Activated CD4-positive, alpha-beta T cell treated with anti-CD3 and anti-CD28 coated beads, Interleukin-2, amount 10 ng/mL, durations not matched to agents 7 days and 5 days (primary cell): ENCODE data around the gene ADH1A. TPM values are rescaled to one million over a fixed set of nuclear protein-coding genes. Genes with fewer than 3 reads are reported as not detected.
"Not testable (repeated sequence)": the region's sequence is repeated elsewhere in the genome, so short reads cannot be mapped to it uniquely, and the experiment has no call there.

ENCODE experiments used
- CTCF ChIA-PET: fragments of 350-600 bp; sonication (Branson Sonifier 250); formaldehyde crosslinking; loops from one replicate; lab custom pipeline; 2021; ENCODE audit warnings: antibody characterized with exemption; lab: Charles Lee
- POLR2A ChIA-PET: fragments of 350-600 bp; sonication (Branson Sonifier 250); formaldehyde crosslinking; loops from one replicate; lab custom pipeline; 2021; ENCODE audit warnings: antibody characterized with exemption; lab: Charles Lee
- DNase-seq: peaks from one replicate; pipeline ENCODE4 v3.0.0-alpha.2; 2020
- H3K27ac Mint-ChIP-seq: one replicate; pipeline ENCODE4 v1.8.0; 2021; ENCODE audit warnings: mild to moderate bottlenecking, moderate library complexity, mixed read lengths
- H3K27me3 Mint-ChIP-seq: one replicate; pipeline ENCODE4 v1.8.0; 2021; ENCODE audit warnings: mixed read lengths
- H3K36me3 Mint-ChIP-seq: one replicate; pipeline ENCODE4 v1.8.0; 2021; ENCODE audit warnings: low read depth, mixed read lengths
- H3K4me1 Mint-ChIP-seq: one replicate; pipeline ENCODE4 v1.8.0; 2021; ENCODE audit warnings: mixed read lengths
- H3K4me3 Mint-ChIP-seq: one replicate; pipeline ENCODE4 v1.8.0; 2021; ENCODE audit warnings: mild to moderate bottlenecking, moderate library complexity, mixed read lengths
- H3K9me3 Mint-ChIP-seq: one replicate; pipeline ENCODE4 v1.8.0; 2021; ENCODE audit warnings: mixed read lengths
- total RNA-seq, 2 experiments: library from RNA; stranded (reverse); gene quantifications; one replicate each; pipeline ENCODE4 v1.2.3, GENCODE V29; 2021

Gene ADH1A
- total RNA-seq, 2 experiments from 2014 or later: not detected

DNA sequence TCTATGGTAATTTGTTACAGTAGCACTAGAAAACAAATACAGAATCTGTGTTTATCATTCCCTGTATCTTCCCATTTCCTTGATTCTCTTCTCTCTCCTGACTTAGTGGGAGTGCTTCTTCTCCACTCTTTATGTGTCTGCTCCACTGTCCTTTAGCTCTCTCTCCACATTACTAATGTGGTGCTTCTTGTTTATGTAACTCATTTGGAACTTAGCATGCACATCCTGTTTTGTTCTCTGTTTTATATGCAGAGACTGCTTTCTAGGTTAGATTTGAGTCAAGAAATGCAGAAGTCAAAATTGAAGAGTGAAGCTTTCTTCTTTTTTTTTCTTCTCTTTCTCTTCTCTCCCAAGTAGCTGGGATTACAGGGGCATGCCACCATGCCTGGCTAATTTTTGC is 25.9 kb downstream of the ADH1A start:
- POLR2A ChIA-PET: interaction anchor here (0.7 kb wide), 1 partner anchor 607 kb away, joined by 9 read pairs; no protein-coding TSS in a partner anchor
- H3K4me1 Mint-ChIP-seq: no peaks in the 10 kb centered on the region
- peaks cover 2% of the 10 kb centered on the region for H3K27me3 Mint-ChIP-seq
- DNase-seq: no peak
- no peaks in the 10 kb centered on the region for H3K9me3 Mint-ChIP-seq
- no peak overlapping the region for H3K4me3 Mint-ChIP-seq
- CTCF ChIA-PET: no interaction called here
- no peaks in the 10 kb centered on the region for H3K36me3 Mint-ChIP-seq
- H3K27ac Mint-ChIP-seq: no peak overlapping the region

DNA sequence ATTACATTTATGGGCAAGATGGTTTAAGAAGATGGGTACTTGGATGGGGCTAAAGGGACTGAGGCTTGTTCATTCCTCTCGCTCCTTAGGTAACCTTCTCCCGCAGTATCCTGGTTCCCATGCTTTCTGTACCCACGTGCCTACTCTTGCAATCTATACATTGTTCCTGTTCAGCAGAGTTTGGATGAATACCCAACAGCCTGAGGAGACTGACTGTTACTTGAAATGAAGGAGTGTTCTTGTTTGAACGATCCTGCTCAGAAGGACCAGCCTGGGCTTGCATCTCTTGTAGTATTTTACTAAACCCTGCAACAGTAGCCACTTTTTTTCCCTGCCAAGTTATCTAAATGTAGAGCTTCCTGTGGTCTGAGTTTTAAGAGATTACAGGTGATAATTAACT is 38.0 kb downstream of the ADH1A start:
- Mint-ChIP-seq H3K27ac (no peak overlapping the region), H3K27me3 (no peaks in the 10 kb centered on the region), H3K4me1 (no peaks in the 10 kb centered on the region), H3K9me3 (peaks cover 3% of the 10 kb centered on the region), H3K36me3 (no peaks in the 10 kb centered on the region), H3K4me3 (no peak overlapping the region)
- CTCF ChIA-PET: no interaction called here
- no peak for DNase-seq
- POLR2A ChIA-PET: no interaction called here

DNA sequence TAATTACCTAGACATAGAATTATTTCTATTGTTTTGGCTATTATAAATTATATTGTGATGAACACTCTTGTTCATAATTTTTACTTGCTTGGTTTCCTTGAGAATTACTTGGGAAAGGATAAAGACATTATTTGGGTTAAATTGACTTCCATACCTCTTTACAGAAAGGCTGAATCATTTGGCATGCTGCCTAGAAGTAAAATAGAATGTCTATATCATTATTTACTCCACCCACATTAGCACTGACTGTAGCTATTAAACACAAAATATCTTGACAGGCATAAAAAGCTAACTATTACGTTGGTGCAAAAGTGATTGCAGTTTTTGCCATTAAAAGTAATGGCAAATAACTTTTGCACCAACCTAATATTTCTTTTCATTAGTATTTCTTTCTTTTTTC is 42.1 kb downstream of the ADH1A start:
- POLR2A ChIA-PET: no interaction called here
- Mint-ChIP-seq H3K9me3 (peaks cover 5% of the 10 kb centered on the region), H3K27me3 (no peaks in the 10 kb centered on the region), H3K36me3 (no peaks in the 10 kb centered on the region), H3K4me1 (no peaks in the 10 kb centered on the region), H3K4me3 (no peak overlapping the region), H3K27ac (no peak overlapping the region)
- DNase-seq: no peak
- CTCF ChIA-PET: no interaction called here

DNA sequence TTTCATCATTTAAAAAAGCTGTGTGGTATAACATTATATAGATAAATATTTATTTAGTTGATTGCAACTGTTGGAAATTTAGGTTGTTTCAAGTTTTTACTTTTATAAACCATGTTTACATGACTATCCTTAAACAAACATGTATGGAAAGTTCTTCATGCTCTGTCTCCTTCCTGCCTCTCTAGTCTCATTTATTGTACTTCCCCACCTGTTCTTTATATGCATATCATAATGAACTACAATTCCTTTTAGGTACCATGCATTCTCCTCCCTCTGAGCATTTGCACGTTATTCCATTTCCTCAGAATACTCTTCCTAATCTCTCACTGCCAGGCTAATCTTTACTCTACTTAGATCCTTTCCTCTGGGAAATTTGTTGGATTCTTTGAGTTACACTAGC is 54.8 kb downstream of the ADH1A start:
- H3K36me3 Mint-ChIP-seq: no peaks in the 10 kb centered on the region
- no peaks in the 10 kb centered on the region for H3K4me1 Mint-ChIP-seq
- DNase-seq: no peak
- ChIA-PET CTCF (no interaction called here), POLR2A (no interaction called here)
- no peak overlapping the region for H3K27ac Mint-ChIP-seq
- H3K27me3 Mint-ChIP-seq: no peaks in the 10 kb centered on the region
- H3K9me3 Mint-ChIP-seq: no peaks in the 10 kb centered on the region
- no peak overlapping the region for H3K4me3 Mint-ChIP-seq

DNA sequence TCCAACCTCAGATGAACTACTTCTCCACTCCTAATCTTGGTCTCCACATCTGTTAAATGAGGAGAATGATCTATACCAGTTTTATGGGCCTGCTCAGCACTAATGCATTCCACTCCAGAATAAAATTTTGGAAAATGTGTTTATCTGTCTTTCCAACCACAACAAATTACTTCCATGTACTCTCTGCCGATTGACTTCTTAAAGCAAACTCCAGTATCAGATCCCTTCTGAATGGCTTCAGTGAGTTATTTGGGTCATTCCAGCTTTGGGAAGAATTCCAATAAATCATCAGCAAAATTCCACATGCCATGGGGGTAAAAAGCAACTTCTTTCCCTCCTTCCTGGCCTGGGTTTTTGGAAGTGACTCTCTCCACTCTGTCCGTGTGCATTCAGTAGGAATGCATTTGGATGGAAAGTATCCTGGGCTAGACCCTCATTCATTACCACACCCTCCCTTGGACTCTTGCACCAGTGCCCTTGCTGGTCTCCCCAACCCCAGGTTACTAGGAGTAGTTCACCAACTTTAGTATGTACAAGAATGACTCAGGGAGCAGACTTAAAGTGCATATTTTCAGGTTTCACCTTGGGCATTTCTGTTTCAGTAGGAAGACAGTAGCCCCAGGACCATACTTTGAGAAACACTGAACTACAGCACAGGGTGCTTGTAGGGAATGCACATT is 56.3 kb downstream of the ADH1A start:
- H3K4me3 Mint-ChIP-seq: no peak overlapping the region
- DNase-seq: no peak
- POLR2A ChIA-PET: no interaction called here
- H3K4me1 Mint-ChIP-seq: no peaks in the 10 kb centered on the region
- H3K36me3 Mint-ChIP-seq: no peaks in the 10 kb centered on the region
- H3K9me3 Mint-ChIP-seq: no peaks in the 10 kb centered on the region
- no peaks in the 10 kb centered on the region for H3K27me3 Mint-ChIP-seq
- CTCF ChIA-PET: no interaction called here
- H3K27ac Mint-ChIP-seq: no peak overlapping the region

DNA sequence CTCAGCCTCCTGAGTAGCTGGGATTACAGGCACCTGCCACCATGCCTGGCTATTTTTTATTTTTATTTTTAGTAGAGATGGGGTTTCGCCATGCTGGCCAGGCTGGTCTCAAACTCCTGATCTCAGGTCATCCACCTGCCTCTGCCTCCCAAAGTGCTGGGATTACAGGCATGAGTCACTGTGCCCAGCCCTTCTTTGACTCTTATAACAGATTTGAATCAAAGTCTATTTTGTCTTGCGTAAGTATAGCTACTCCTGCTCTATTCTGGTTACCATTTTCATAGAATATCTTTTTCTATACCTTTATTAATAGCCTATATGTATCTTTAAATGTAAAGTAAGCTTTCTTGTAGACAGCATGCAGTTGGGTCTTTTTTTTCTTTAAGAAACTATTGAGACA is 57.4 kb downstream of the ADH1A start:
- H3K36me3 Mint-ChIP-seq, CTCF ChIA-PET, H3K9me3 Mint-ChIP-seq, DNase-seq, H3K4me1 Mint-ChIP-seq, H3K27me3 Mint-ChIP-seq, H3K4me3 Mint-ChIP-seq, POLR2A ChIA-PET, H3K27ac Mint-ChIP-seq: not testable (repeated sequence)

DNA sequence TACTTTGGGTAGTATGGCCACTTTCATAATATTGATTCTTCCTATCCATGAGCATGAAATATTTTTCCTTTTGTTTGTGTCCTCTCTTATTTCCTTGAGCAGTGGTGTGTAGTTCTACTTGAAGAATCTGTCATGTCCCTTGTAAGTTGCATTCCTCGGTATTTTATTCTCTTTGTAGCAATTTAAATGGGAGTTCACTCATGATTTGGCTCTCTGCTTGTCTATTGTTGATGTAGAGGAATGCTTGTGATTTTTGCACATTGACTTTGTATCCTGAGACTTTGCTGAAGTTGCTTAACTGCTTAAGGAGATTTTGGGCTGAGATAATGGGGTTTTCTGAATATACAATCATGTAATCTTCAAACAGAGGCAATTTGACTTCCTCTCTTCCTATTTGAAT is 62.1 kb downstream of the ADH1A start:
- DNase-seq, POLR2A ChIA-PET, H3K27me3 Mint-ChIP-seq, H3K4me3 Mint-ChIP-seq, H3K27ac Mint-ChIP-seq, H3K4me1 Mint-ChIP-seq, CTCF ChIA-PET, H3K36me3 Mint-ChIP-seq: not testable (repeated sequence)
- peaks cover 10% of the 10 kb centered on the region for H3K9me3 Mint-ChIP-seq

DNA sequence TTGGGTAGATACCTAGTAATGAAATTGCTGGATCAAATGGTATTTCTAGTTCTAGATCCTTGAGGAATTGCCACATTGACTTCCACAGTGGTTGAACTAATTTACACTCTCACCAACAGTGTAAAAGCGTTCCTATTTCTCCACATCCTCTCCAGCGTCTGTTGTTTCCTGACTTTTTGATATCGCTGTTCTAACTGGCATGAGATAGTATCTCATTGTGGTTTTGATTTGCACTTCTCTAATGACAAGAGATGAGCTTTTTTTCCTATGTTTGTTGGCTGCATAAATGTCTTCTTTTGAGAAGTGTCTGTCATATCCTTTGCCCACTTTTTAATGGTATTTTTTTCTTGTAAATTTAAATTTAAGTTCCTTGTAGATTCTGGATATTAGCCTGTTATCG is 63.1 kb downstream of the ADH1A start:
- H3K27ac Mint-ChIP-seq, CTCF ChIA-PET, POLR2A ChIA-PET, H3K4me3 Mint-ChIP-seq, H3K4me1 Mint-ChIP-seq, H3K27me3 Mint-ChIP-seq, H3K36me3 Mint-ChIP-seq, DNase-seq: not testable (repeated sequence)
- peaks cover 10% of the 10 kb centered on the region for H3K9me3 Mint-ChIP-seq

Other genes starting within 250 kb of the ADH1A start
- 100 to 1,000 TPM; 105 to 120 TPM for gene ADH5, start 202.2 kb downstream of the ADH1A start, total RNA-seq
- gene ADH4, start 146.7 kb downstream of the ADH1A start, total RNA-seq: not detected
- gene ADH6, start 71.7 kb downstream of the ADH1A start, total RNA-seq: not detected
- gene ADH1B, start 30.4 kb upstream of the ADH1A start, total RNA-seq: not detected
- gene ADH1C, start 61.8 kb upstream of the ADH1A start, total RNA-seq: not detected
- gene ADH7, start 144.4 kb upstream of the ADH1A start, total RNA-seq: not detected
- not detected for gene C4orf17, start 220.0 kb upstream of the ADH1A start, total RNA-seq